ENCODE results near the gene DHX15.

DHX15 gene

GRCh38 chr4:24559032-24559821 is 25.1 kb downstream of the DHX15 start:
- H3F3A ChIP-seq (ENCODE audit: insufficient read depth, low read length), result no peaks in the 10 kb centered on the region; the same call in 1 of the 2 replicates

GRCh38 chr4:24557026-24558025 is 27.0 kb downstream of the DHX15 start:
- Histone ChIP-seq H3K27me3 (ENCODE audit: insufficient read depth, low read length) (no peaks in the 10 kb centered on the region), H3K36me3 (ENCODE audit: insufficient read depth, low read length) (peaks cover 64% of the 10 kb centered on the region), H3K4me1 (ENCODE audit: insufficient read depth, low read length, severe bottlenecking) (no peaks in the 10 kb centered on the region), H3K4me2 (ENCODE audit: low read length) (no peak overlapping the region), H3K9me2 (ENCODE audit: low read depth, low read length) (no peaks in the 10 kb centered on the region), H4K20me1 (ENCODE audit: insufficient read depth, low read length) (no peaks in the 10 kb centered on the region), H3K79me2 (ENCODE audit: insufficient read depth, low read length) (peaks cover 79% of the 10 kb centered on the region), H2AFZ (ENCODE audit: low read length) (no peak overlapping the region), H3K9ac (ENCODE audit: low read length) (no peak overlapping the region), H3K9me3 (ENCODE audit: low read length) (no peaks in the 10 kb centered on the region), H3K4me3 (ENCODE audit: low read depth, low read length, poor library complexity, severe bottlenecking) (no peak overlapping the region), H3F3A (ENCODE audit: insufficient read depth, low read length) (no peaks in the 10 kb centered on the region; the same call in 1 of the 2 replicates), H3K27ac (ENCODE audit: low read depth, low read length, poor library complexity, severe bottlenecking) (no peak overlapping the region)
- TF ChIP-seq EZH2 (IDR thresholded peaks at IDR 0.05; ENCODE audit: borderline replicate concordance, low read length) (no peak), CTCF (IDR thresholded peaks at IDR 0.05; ENCODE audit: low read length) (no peak)

More at GRCh38 chr4:24559032-24559821, 25.1 kb downstream of the DHX15 start:
- Histone ChIP-seq H3K9ac (ENCODE audit: low read length) (no peak overlapping the region), H3K9me2 (ENCODE audit: low read depth, low read length) (no peaks in the 10 kb centered on the region), H3K4me2 (ENCODE audit: low read length) (no peak overlapping the region), H3K36me3 (ENCODE audit: insufficient read depth, low read length) (peaks cover 67% of the 10 kb centered on the region), H3K4me1 (ENCODE audit: insufficient read depth, low read length, severe bottlenecking) (no peaks in the 10 kb centered on the region), H4K20me1 (ENCODE audit: insufficient read depth, low read length) (no peaks in the 10 kb centered on the region), H3K4me3 (ENCODE audit: low read depth, low read length, poor library complexity, severe bottlenecking) (no peak overlapping the region), H3K79me2 (ENCODE audit: insufficient read depth, low read length) (peaks cover 95% of the 10 kb centered on the region), H3K27me3 (ENCODE audit: insufficient read depth, low read length) (no peaks in the 10 kb centered on the region), H2AFZ (ENCODE audit: low read length) (no peak overlapping the region), H3K27ac (ENCODE audit: low read depth, low read length, poor library complexity, severe bottlenecking) (no peak overlapping the region), H3K9me3 (ENCODE audit: low read length) (no peaks in the 10 kb centered on the region)
- no peak for TF ChIP-seq CTCF (IDR thresholded peaks at IDR 0.05; ENCODE audit: low read length)
- TF ChIP-seq EZH2 (IDR thresholded peaks at IDR 0.05; ENCODE audit: borderline replicate concordance, low read length), result no peak

GRCh38 chr4:24551492-24552289 is 32.7 kb downstream of the DHX15 start:
- Histone ChIP-seq H3K9ac (ENCODE audit: low read length) (no peak overlapping the region), H3K4me3 (ENCODE audit: low read depth, low read length, poor library complexity, severe bottlenecking) (no peak overlapping the region), H4K20me1 (ENCODE audit: insufficient read depth, low read length) (no peaks in the 10 kb centered on the region), H3K9me3 (ENCODE audit: low read length) (no peaks in the 10 kb centered on the region), H3F3A (ENCODE audit: insufficient read depth, low read length) (no peaks in the 10 kb centered on the region), H3K79me2 (ENCODE audit: insufficient read depth, low read length) (peaks cover 48% of the 10 kb centered on the region), H3K4me1 (ENCODE audit: insufficient read depth, low read length, severe bottlenecking) (no peaks in the 10 kb centered on the region), H2AFZ (ENCODE audit: low read length) (no peak overlapping the region), H3K27me3 (ENCODE audit: insufficient read depth, low read length) (no peaks in the 10 kb centered on the region), H3K9me2 (ENCODE audit: low read depth, low read length) (no peaks in the 10 kb centered on the region), H3K27ac (ENCODE audit: low read depth, low read length, poor library complexity, severe bottlenecking) (no peak overlapping the region), H3K36me3 (ENCODE audit: insufficient read depth, low read length) (peaks cover 65% of the 10 kb centered on the region), H3K4me2 (ENCODE audit: low read length) (no peak overlapping the region)
- no peak; the same call in 1 of the 2 replicates for TF ChIP-seq CTCF (IDR thresholded peaks at IDR 0.05; ENCODE audit: low read length)
- TF ChIP-seq EZH2 (IDR thresholded peaks at IDR 0.05; ENCODE audit: borderline replicate concordance, low read length), result no peak

Measured in OCI-LY1 (cell line).